GM12878 (cell line): ENCODE results near the gene CNGA4. TPM values are rescaled to one million over a fixed set of nuclear protein-coding genes. Genes with fewer than 3 reads are reported as not detected.

Experiments used
- ATAC-seq: fragments of 200-7000 bp; cut with Tn5 transposase; 3 replicates; pipeline ENCODE4 v1.9.1; 2020; ENCODE audit warnings: mild to moderate bottlenecking, moderate library complexity
- BruUV-seq: library from RNA; stranded (reverse); fragments of 400-500 nt; replicated peaks from 2 replicates; lab custom pipeline; 2021; lab: Mats Ljungman, UMichigan
- CTCF ChIA-PET: fragments of 300-600 bp; sonication (Branson Sonifier 250); formaldehyde crosslinking; extraction: SDS; loops from one replicate; lab custom pipeline; 2021; ENCODE audit warnings: inconsistent platforms; lab: Yijun Ruan, JAX
- POLR2A ChIA-PET: fragments of 350-600 bp; formaldehyde crosslinking; extraction: SDS; loops from one replicate; lab custom pipeline; 2021; ENCODE audit warnings: inconsistent platforms; lab: Charles Lee
- RAD21 ChIA-PET: fragments of 300-600 bp; sonication (Branson Sonifier 250); formaldehyde crosslinking; loops from one replicate; lab custom pipeline; 2023; ENCODE audit warnings: antibody characterized with exemption; ENCODE audit not compliant: unreplicated experiment; lab: Charles Lee
- SMC1A ChIA-PET: fragments of 300-600 bp; sonication (Branson Sonifier 250); formaldehyde crosslinking; loops from one replicate; lab custom pipeline; 2023; ENCODE audit not compliant: unreplicated experiment, uncharacterized antibody; lab: Charles Lee
- DNase-seq: peaks from one replicate; pipeline ENCODE4 v3.0.0-alpha.2; 2011; ENCODE audit warnings: low read depth, low spot score
- FAIRE-seq: peaks from 3 replicates; lab custom pipeline; 2011; peaks lifted over from hg19 to GRCh38; lab: Jason Lieb, UNC
- H2AFZ ChIP-seq: 2 replicates; pipeline ENCODE4 v1.6.0; 2011; ENCODE audit warnings: low read depth, low read length, control low read depth; ENCODE audit not compliant: control insufficient read depth
- H3K27ac ChIP-seq: 2 replicates; pipeline ENCODE4 v1.5.1; 2011; ENCODE audit warnings: control low read depth; ENCODE audit not compliant: control insufficient read depth, insufficient read depth
- H3K27me3 ChIP-seq, 2 experiments: replicated peaks in 1 of 2; 2 replicates each; pipeline versions ENCODE4 v1.6.0 to v1.6.1; 2011; ENCODE audit warnings: low read length in 1 of 2; ENCODE audit not compliant: control insufficient read depth in 2 of 2, insufficient read depth in 2 of 2
- H3K36me3 ChIP-seq, 2 experiments: 2 replicates each; pipeline ENCODE4 v1.5.1; 2011; ENCODE audit warnings: low read length in 1 of 2; ENCODE audit not compliant: control insufficient read depth in 2 of 2, insufficient read depth in 2 of 2
- H3K4me1 ChIP-seq: 2 replicates; pipeline ENCODE4 v1.6.1; 2011; ENCODE audit warnings: mild to moderate bottlenecking, low read length, moderate library complexity, mixed read lengths; ENCODE audit not compliant: control insufficient read depth, insufficient read depth
- H3K4me2 ChIP-seq: 2 replicates; pipeline ENCODE4 v1.6.0; 2011; ENCODE audit warnings: control low read depth; ENCODE audit not compliant: control insufficient read depth, insufficient read depth
- H3K4me3 ChIP-seq: fragments of 200-600 bp; sonication (generic); 2 replicates; pipeline ENCODE4 v1.5.1; 2016
- H3K79me2 ChIP-seq: 2 replicates; pipeline ENCODE4 v1.6.0; 2011; ENCODE audit warnings: low read length; ENCODE audit not compliant: control insufficient read depth, insufficient read depth
- H3K9ac ChIP-seq: 2 replicates; pipeline ENCODE4 v1.8.0; 2011; ENCODE audit warnings: low read length, control low read depth, mixed read lengths; ENCODE audit not compliant: control insufficient read depth, insufficient read depth
- H3K9me3 ChIP-seq: replicated peaks from 3 replicates; pipeline ENCODE4 v1.5.1; 2011; ENCODE audit warnings: mild to moderate bottlenecking, low read length; ENCODE audit not compliant: control insufficient read depth, insufficient read depth
- H4K20me1 ChIP-seq: 2 replicates; pipeline ENCODE4 v1.6.0; 2011; ENCODE audit not compliant: control insufficient read depth, insufficient read depth
- CBX3 ChIP-seq: fragments of 200-600 bp; sonication (generic); IDR thresholded peaks from 2 replicates; pipeline ENCODE4 v1.6.1; 2016; ENCODE audit warnings: low read depth, borderline replicate concordance
- EP300 ChIP-seq, 2 experiments: fragments of 150-350 bp in 1 of 2; IDR thresholded peaks; 2 replicates each; pipeline ENCODE4 v1.6.1; 2011 to 2012; ENCODE audit warnings: low read depth in 2 of 2, low read length in 2 of 2, borderline replicate concordance in 1 of 2, improper control_type of control experiment in 1 of 2, inconsistent platforms in 1 of 2; ENCODE audit not compliant: control insufficient read depth in 1 of 2
- MTA2 ChIP-seq: fragments of 450-650 bp; IDR thresholded peaks from 2 replicates; pipeline ENCODE4 v1.6.1; 2016; ENCODE audit warnings: low read depth, mild to moderate bottlenecking, moderate library complexity
- NKRF ChIP-seq: fragments of 450-650 bp; conservative IDR thresholded peaks from 2 replicates; pipeline ENCODE4 v1.6.1; 2017; ENCODE audit warnings: mild to moderate bottlenecking, moderate library complexity
- WGBS: methylation state at CpG from one replicate; pipeline ENCODE4 v1.1.6; 2016; ENCODE audit warnings: low lambda C conversion rate; ENCODE audit not compliant: insufficient replicate concordance, insufficient coverage; ENCODE audit errors: missing lambda C conversion rate; 5-methylcytosine and 5-hydroxymethylcytosine counted together
- in situ Hi-C: fragments of 300-500 bp; cut with MboI; formaldehyde crosslinking; loops from 9 replicates; pipeline ENCODE4 v1.14.3; 2018; ENCODE audit warnings: mixed read lengths
- intact Hi-C: fragments of 100-400 bp; cut with micrococcal nuclease; formaldehyde crosslinking; loops from one replicate; pipeline ENCODE4 v1.14.2; 2022; ENCODE audit not compliant: unreplicated experiment
- polyA plus RNA-seq, 11 experiments: library from polyadenylated mRNA; depleted of rRNA in 4 of 11; unstranded in 6 of 11; stranded (reverse) in 5 of 11; fragments of >200 nt; fragmentation: Nextera tagmentation in 4 of 11; fragmentation: Illumina TruSeq in 1 of 11; extraction: Ambion mirVana in 4 of 11; extraction: Trizol in 1 of 11; gene quantifications; 1 replicate in 1 of 11; 2 replicates in 10 of 11; pipeline versions ENCODE4 v1.2.1 to v1.2.3, GENCODE V29; 2011 to 2016; ENCODE audit warnings: inconsistent platforms in 2 of 11, missing spikeins in 2 of 11, low read depth in 1 of 11
- total RNA-seq, 4 experiments: library from RNA; depleted of rRNA in 3 of 4; stranded (reverse); fragments of >200 nt in 3 of 4; fragmentation: Illumina TruSeq in 1 of 4; extraction: Trizol in 1 of 4; gene quantifications; 2 replicates each; pipeline versions ENCODE4 v1.2.1 to v1.2.3, GENCODE V29; 2013 to 2021

The CNGA4 gene
- total and polyA plus RNA-seq, 10 of the 15 experiments (the other 5 are each of a cell fraction or from before 2014, with no cell fraction given), result 0.05 to 0.26 (median 0.07) TPM; not detected in 5

GRCh38 chr11:6260207-6260726 is 21.4 kb downstream of the CNGA4 start (continued):
- TF ChIP-seq MTA2 (no peak), EP300 (IDR thresholded peaks at IDR 0.05; ENCODE audit: borderline replicate concordance in 1 of 2, control insufficient read depth in 1 of 2, low read depth in 2 of 2, low read length in 2 of 2) (no peak)

- Histone ChIP-seq H3K27me3 (peaks cover 5 to 12% of the 10 kb centered on the region in 2 experiments), H3K4me2 (no peak overlapping the region), H3K4me1 (no peaks in the 10 kb centered on the region), H3K27ac (no peak overlapping the region), H3K9ac (no peak overlapping the region), H4K20me1 (no peaks in the 10 kb centered on the region), H3K36me3 (no peaks in the 10 kb centered on the region), H3K9me3 (no peaks in the 10 kb centered on the region), H2AFZ (no peak overlapping the region), H3K79me2 (no peaks in the 10 kb centered on the region), H3K4me3 (no peak overlapping the region)
- no peak for FAIRE-seq
- ATAC-seq, result no peak
- ChIA-PET POLR2A (no interaction called here), RAD21 (no interaction called here), SMC1A (no interaction called here), CTCF (no interaction called here)
- in situ Hi-C loops (no loop called here), intact Hi-C loops (no loop called here)
- no peak for TF ChIP-seq NKRF
- no peak for TF ChIP-seq CBX3
- 81% methylated on average over 1 of the region's 1 CpG for WGBS
- no peak for DNase-seq
- no TSS peak for BruUV-seq
These were observed 24.8 kb downstream of the CNGA4 start for GRCh38 chr11:6263662-6264061.
